ENCODE results near the gene RBBP7. TPM values are rescaled to one million over a fixed set of nuclear protein-coding genes. Genes with fewer than 3 reads are reported as not detected.

Gene RBBP7
- total RNA-seq, 1 donor from 2014 or later = 145 TPM

- H3K4me1 ChIP-seq (ENCODE audit: control insufficient read depth in 3 of 3, insufficient read depth in 3 of 3, low read length in 3 of 3) = no peaks in the 10 kb centered on the region
- no peaks in the 10 kb centered on the region for H3K27me3 ChIP-seq (ENCODE audit: control insufficient read depth in 3 of 3, insufficient read depth in 3 of 3, low read length in 3 of 3)
- no peak overlapping the region for H3K27ac ChIP-seq (ENCODE audit: low read depth, low read length)
- H3K9ac ChIP-seq (ENCODE audit: low read depth in 1 of 3, low read length in 3 of 3) = no peak overlapping the region
- H3K36me3 ChIP-seq (ENCODE audit: control insufficient read depth in 3 of 3, insufficient read depth in 3 of 3, low read length in 3 of 3) = peaks cover 19 to 41% (median 34%) of the 10 kb centered on the region in 3 donors
- H3K4me3 ChIP-seq (ENCODE audit: low read length in 3 of 3) = no peak overlapping the region
- H3K9me3 ChIP-seq (ENCODE audit: control insufficient read depth in 3 of 3, low read length in 3 of 3) = no peaks in the 10 kb centered on the region
Observed at GRCh38 chrX:16848541-16848940, 21.6 kb downstream of the RBBP7 start.

DNA sequence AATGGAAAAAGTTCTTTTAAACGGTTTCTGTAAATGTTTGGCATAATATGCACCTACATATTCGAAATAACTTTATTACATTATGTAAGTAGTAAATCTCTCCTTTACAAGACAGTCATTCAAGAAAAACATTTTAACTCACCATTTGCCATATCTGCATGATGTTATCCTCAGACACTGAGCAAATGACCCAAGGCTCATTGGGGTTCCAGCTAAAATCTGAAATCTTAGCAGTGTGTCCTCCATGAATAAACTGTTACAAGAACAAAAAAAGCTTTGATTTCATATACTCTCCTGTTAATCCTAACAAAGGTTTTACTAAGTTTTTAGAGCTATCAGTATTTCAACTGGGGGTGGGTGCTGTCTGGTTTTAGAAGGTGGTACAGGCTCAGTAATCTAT lies 24.5 kb downstream of the RBBP7 start:
- peaks cover 16 to 34% (median 31%) of the 10 kb centered on the region in 3 donors for H3K36me3 ChIP-seq (ENCODE audit: control insufficient read depth in 3 of 3, insufficient read depth in 3 of 3, low read length in 3 of 3)

DNA sequence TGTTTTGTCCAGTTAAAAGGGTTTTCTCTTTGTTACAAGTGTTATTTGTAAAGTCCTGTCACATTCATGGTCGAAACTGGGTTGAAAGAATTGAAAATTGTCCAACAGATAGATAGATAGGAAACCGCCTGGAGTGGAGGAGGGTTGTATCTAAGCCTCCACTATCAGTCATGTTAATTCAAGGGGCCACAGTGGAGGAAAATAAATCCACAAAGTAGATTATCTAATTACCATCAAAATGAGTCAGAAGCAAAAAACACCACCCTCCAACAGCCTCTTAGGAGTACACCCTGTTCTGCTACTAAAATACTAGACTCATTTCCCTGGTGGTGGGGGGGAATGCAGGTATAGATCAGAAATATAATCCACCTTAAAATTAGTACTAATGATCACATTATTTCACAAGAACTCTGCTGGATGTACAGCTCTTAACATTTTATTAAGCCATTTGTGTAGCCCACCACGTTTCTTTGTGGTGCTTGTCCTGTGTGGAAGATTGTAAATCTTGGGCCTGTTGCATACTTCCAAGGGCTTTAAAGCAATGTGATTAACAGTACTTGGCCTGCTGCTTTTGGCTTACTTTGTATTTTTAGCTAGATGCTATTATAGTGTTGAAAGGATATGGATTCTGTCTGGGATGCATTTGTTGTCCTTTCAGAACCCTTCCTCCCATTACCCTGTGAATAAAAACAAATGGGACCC lies 26.8 kb downstream of the RBBP7 start:
- Histone ChIP-seq H3K27me3 (ENCODE audit: control insufficient read depth in 3 of 3, insufficient read depth in 3 of 3, low read length in 3 of 3) (no peaks in the 10 kb centered on the region), H3K4me1 (ENCODE audit: control insufficient read depth in 3 of 3, insufficient read depth in 3 of 3, low read length in 3 of 3) (peaks cover 4 to 17% (median 13%) of the 10 kb centered on the region in 3 donors), H3K9me3 (ENCODE audit: control insufficient read depth in 3 of 3, low read length in 3 of 3) (no peaks in the 10 kb centered on the region), H3K36me3 (ENCODE audit: control insufficient read depth in 3 of 3, insufficient read depth in 3 of 3, low read length in 3 of 3) (peaks cover 14 to 28% (median 24%) of the 10 kb centered on the region in 3 donors), H3K27ac (ENCODE audit: low read depth, low read length) (no peak overlapping the region), H3K9ac (ENCODE audit: low read depth in 1 of 3, low read length in 3 of 3) (no peak overlapping the region), H3K4me3 (ENCODE audit: low read length in 3 of 3) (no peak overlapping the region)

More for the DNA sequence above, 24.5 kb downstream of the RBBP7 start:
- Histone ChIP-seq H3K4me1 (ENCODE audit: control insufficient read depth in 3 of 3, insufficient read depth in 3 of 3, low read length in 3 of 3) (no peaks in the 10 kb centered on the region), H3K4me3 (ENCODE audit: low read length in 3 of 3) (no peak overlapping the region), H3K9me3 (ENCODE audit: control insufficient read depth in 3 of 3, low read length in 3 of 3) (no peaks in the 10 kb centered on the region), H3K9ac (ENCODE audit: low read depth in 1 of 3, low read length in 3 of 3) (no peak overlapping the region), H3K27me3 (ENCODE audit: control insufficient read depth in 3 of 3, insufficient read depth in 3 of 3, low read length in 3 of 3) (no peaks in the 10 kb centered on the region), H3K27ac (ENCODE audit: low read depth, low read length) (no peak overlapping the region)

- H3K9ac ChIP-seq (ENCODE audit: low read depth in 1 of 3, low read length in 3 of 3) = no peak overlapping the region
- no peak overlapping the region for H3K4me3 ChIP-seq (ENCODE audit: low read length in 3 of 3)
- no peaks in the 10 kb centered on the region for H3K27me3 ChIP-seq (ENCODE audit: control insufficient read depth in 3 of 3, insufficient read depth in 3 of 3, low read length in 3 of 3)
- H3K27ac ChIP-seq (ENCODE audit: low read depth, low read length) = no peak overlapping the region
- peaks cover 4 to 21% (median 17%) of the 10 kb centered on the region in 3 donors for H3K4me1 ChIP-seq (ENCODE audit: control insufficient read depth in 3 of 3, insufficient read depth in 3 of 3, low read length in 3 of 3)
- no peaks in the 10 kb centered on the region for H3K9me3 ChIP-seq (ENCODE audit: control insufficient read depth in 3 of 3, low read length in 3 of 3)
- H3K36me3 ChIP-seq (ENCODE audit: control insufficient read depth in 3 of 3, insufficient read depth in 3 of 3, low read length in 3 of 3) = peaks cover 11 to 26% (median 22%) of the 10 kb centered on the region in 3 donors
Observed at GRCh38 chrX:16842684-16843083, 27.5 kb downstream of the RBBP7 start.

- H3K36me3 ChIP-seq (ENCODE audit: control insufficient read depth in 3 of 3, insufficient read depth in 3 of 3, low read length in 3 of 3) = peaks cover 2 to 20% (median 15%) of the 10 kb centered on the region in 3 donors
- H3K4me3 ChIP-seq (ENCODE audit: low read length in 3 of 3) = no peak overlapping the region
- H3K4me1 ChIP-seq (ENCODE audit: control insufficient read depth in 3 of 3, insufficient read depth in 3 of 3, low read length in 3 of 3) = peaks cover 4 to 21% (median 17%) of the 10 kb centered on the region in 3 donors
- H3K9me3 ChIP-seq (ENCODE audit: control insufficient read depth in 3 of 3, low read length in 3 of 3) = no peaks in the 10 kb centered on the region
- H3K27ac ChIP-seq (ENCODE audit: low read depth, low read length) = no peak overlapping the region
- H3K27me3 ChIP-seq (ENCODE audit: control insufficient read depth in 3 of 3, insufficient read depth in 3 of 3, low read length in 3 of 3) = no peaks in the 10 kb centered on the region
- no peak overlapping the region for H3K9ac ChIP-seq (ENCODE audit: low read depth in 1 of 3, low read length in 3 of 3)
Observed at GRCh38 chrX:16839852-16840460, 30.2 kb downstream of the RBBP7 start.

- no peak overlapping the region for H3K4me3 ChIP-seq (ENCODE audit: low read length in 3 of 3)
- H3K9me3 ChIP-seq (ENCODE audit: control insufficient read depth in 3 of 3, low read length in 3 of 3) = no peaks in the 10 kb centered on the region
- peak overlapping the region; percentile 75 for H3K27ac ChIP-seq (ENCODE audit: low read depth, low read length)
- peak overlapping the region in 1 of 3 donors; percentile 40 for H3K9ac ChIP-seq (ENCODE audit: low read depth in 1 of 3, low read length in 3 of 3)
- no peaks in the 10 kb centered on the region for H3K27me3 ChIP-seq (ENCODE audit: control insufficient read depth in 3 of 3, insufficient read depth in 3 of 3, low read length in 3 of 3)
- H3K4me1 ChIP-seq (ENCODE audit: control insufficient read depth in 3 of 3, insufficient read depth in 3 of 3, low read length in 3 of 3) = peaks cover 4 to 21% (median 17%) of the 10 kb centered on the region in 3 donors
- peaks cover 2 to 19% (median 12%) of the 10 kb centered on the region in 3 donors for H3K36me3 ChIP-seq (ENCODE audit: control insufficient read depth in 3 of 3, insufficient read depth in 3 of 3, low read length in 3 of 3)
Observed at GRCh38 chrX:16839219-16839851, 30.8 kb downstream of the RBBP7 start.

GRCh38 chrX:16838202-16839066 lies 31.7 kb downstream of the RBBP7 start:
- Histone ChIP-seq H3K4me3 (ENCODE audit: low read length in 3 of 3) (peak overlapping the region in 2 of 3 donors; percentile 32 to 49), H3K36me3 (ENCODE audit: control insufficient read depth in 3 of 3, insufficient read depth in 3 of 3, low read length in 3 of 3) (peaks cover 2 to 28% (median 7%) of the 10 kb centered on the region in 3 donors), H3K27me3 (ENCODE audit: control insufficient read depth in 3 of 3, insufficient read depth in 3 of 3, low read length in 3 of 3) (no peaks in the 10 kb centered on the region), H3K27ac (ENCODE audit: low read depth, low read length) (peak overlapping the region; percentile 75), H3K9ac (ENCODE audit: low read depth in 1 of 3, low read length in 3 of 3) (peak overlapping the region in 1 of 3 donors; percentile 40), H3K9me3 (ENCODE audit: control insufficient read depth in 3 of 3, low read length in 3 of 3) (no peaks in the 10 kb centered on the region), H3K4me1 (ENCODE audit: control insufficient read depth in 3 of 3, insufficient read depth in 3 of 3, low read length in 3 of 3) (peaks cover 4 to 21% (median 17%) of the 10 kb centered on the region in 3 donors)

GRCh38 chrX:16836371-16836770 lies 33.8 kb downstream of the RBBP7 start:
- Histone ChIP-seq H3K4me3 (ENCODE audit: low read length in 3 of 3) (no peak overlapping the region), H3K27ac (ENCODE audit: low read depth, low read length) (no peak overlapping the region), H3K4me1 (ENCODE audit: control insufficient read depth in 3 of 3, insufficient read depth in 3 of 3, low read length in 3 of 3) (peaks cover 6 to 28% (median 17%) of the 10 kb centered on the region in 3 donors), H3K36me3 (ENCODE audit: control insufficient read depth in 3 of 3, insufficient read depth in 3 of 3, low read length in 3 of 3) (peaks cover 2 to 38% (median 5%) of the 10 kb centered on the region in 3 donors), H3K9ac (ENCODE audit: low read depth in 1 of 3, low read length in 3 of 3) (no peak overlapping the region), H3K9me3 (ENCODE audit: control insufficient read depth in 3 of 3, low read length in 3 of 3) (no peaks in the 10 kb centered on the region), H3K27me3 (ENCODE audit: control insufficient read depth in 3 of 3, insufficient read depth in 3 of 3, low read length in 3 of 3) (no peaks in the 10 kb centered on the region)

DNA sequence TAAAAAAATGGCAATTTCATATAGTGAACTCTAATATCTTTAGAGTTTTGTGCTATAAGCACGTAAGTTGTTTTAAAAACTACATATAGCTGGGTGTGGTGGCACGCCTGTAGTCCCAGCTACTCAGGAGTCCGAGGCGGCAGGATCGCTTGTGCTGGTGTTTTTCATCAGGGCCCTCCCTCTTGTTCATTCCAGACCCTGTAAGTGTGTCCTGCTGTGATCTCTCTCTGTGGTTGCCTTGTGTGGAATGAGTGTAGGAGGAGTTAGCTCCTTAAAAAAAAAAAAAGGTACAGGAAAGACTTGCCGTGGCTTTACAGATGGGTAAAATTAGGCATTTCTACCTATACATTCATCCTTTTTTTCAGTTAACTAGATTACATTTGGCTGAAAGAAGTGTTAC lies 35.4 kb downstream of the RBBP7 start:
- Histone ChIP-seq H3K4me1 (ENCODE audit: control insufficient read depth in 3 of 3, insufficient read depth in 3 of 3, low read length in 3 of 3) (peaks cover 6 to 26% (median 16%) of the 10 kb centered on the region in 3 donors), H3K4me3 (ENCODE audit: low read length in 3 of 3) (no peak overlapping the region), H3K36me3 (ENCODE audit: control insufficient read depth in 3 of 3, insufficient read depth in 3 of 3, low read length in 3 of 3) (peaks cover 2 to 38% (median 4%) of the 10 kb centered on the region in 3 donors), H3K9ac (ENCODE audit: low read depth in 1 of 3, low read length in 3 of 3) (no peak overlapping the region), H3K27me3 (ENCODE audit: control insufficient read depth in 3 of 3, insufficient read depth in 3 of 3, low read length in 3 of 3) (no peaks in the 10 kb centered on the region), H3K27ac (ENCODE audit: low read depth, low read length) (no peak overlapping the region), H3K9me3 (ENCODE audit: control insufficient read depth in 3 of 3, low read length in 3 of 3) (no peaks in the 10 kb centered on the region)

All from skeletal muscle tissue (tissue), 4 donors.